Dedifferentiated amniotic fluid mesenchymal stem cell (primary cell): ENCODE data around the gene SLC8B1.

Source experiments
- DNase-seq: peaks from one replicate; pipeline ENCODE4 v3.0.0-alpha.2; 2016; ENCODE audit errors: extremely low spot score

Gene SLC8B1

DNA sequence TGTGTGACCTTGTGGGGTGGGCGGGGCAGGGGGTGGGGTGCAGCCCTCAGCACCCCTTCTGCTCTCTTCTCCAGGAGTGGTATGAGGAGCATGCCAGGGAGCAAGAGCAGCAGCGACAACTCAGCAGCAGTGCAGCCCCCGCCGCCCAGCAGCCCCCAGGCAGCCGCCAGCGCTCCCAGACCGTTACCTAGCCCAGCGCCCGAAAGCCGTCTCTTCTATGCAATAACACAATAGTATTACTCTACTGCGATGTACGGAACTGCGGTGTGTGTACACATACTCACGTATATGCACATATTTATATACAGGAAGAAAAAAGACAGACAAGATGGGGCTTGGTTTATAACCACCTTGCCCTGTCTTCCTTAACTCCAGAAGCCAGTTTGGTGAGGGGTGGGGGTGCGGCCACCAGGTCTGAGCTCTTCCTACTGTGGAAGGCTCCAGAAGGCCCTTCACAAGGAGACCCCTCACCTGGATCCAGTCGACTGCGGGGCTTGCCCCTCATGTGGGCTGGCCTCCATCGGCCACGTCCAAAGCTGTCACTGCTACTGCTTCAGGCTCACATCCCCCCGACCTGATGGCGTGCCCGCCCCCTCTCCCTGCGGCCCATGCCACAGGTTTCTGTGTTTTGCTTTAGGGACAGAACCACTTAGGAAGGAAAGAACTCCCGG lies 38.9 kb downstream of the SLC8B1 start:
- DNase-seq: no peak

DNA sequence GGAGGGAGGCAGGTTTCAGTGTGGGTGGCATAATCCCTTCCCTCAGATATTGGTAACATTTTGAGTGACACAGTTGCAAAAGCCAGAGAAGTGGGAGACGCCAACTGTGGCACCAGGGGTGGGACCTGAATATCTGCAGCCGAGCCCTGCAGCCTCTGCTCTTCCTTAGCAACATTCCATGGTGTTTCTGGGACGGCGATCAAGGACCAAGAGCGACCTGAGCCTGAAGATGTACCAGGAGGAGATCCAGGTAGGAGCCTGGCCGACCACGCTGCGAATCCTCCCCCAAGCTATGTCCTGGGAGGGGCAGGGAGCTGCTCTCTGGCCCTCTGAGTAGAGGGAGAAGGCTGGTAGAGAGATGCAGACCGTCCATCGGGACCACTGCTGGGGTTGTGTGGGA lies 41.8 kb downstream of the SLC8B1 start:
- no peak for DNase-seq

DNA sequence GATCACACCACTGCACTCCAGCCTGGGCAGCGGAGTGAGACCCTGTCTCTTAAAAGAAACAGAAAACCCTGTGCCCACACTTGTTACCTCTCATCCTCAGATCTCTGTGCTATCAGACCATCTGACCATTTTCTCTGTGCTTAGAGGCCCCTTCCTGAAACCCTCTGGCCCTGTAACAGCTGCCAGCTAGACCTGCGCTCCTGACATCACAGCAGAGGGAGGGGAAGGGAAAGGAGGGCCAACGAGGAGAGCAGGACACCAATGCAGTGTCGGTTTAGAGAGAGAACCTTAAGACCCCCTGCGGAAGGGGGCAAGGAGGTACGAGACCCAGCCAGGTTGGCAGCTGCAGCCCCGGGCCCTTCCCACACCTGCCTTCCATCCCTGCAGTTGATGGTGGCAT lies 42.4 kb downstream of the SLC8B1 start:
- DNase-seq: no peak

DNA sequence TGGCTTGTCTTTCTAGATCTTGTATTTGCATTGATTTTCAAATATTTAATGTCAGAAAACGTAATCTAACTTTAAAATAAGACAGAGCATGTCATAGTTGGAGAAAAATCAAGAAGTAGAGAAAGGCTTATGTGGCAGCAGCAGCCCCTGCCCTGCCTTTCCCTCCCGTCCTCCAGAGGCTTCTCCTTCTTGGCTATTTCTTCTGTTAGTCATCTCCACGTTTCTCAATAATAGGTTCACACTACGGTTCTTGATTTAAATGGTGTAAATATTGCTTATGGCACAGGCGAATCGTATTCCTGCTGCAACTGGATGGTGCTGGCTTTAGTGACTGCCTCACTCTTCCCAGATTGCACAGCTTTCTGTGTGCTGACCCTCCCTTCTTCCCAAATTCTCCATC lies 42.8 kb downstream of the SLC8B1 start:
- DNase-seq: no peak

DNA sequence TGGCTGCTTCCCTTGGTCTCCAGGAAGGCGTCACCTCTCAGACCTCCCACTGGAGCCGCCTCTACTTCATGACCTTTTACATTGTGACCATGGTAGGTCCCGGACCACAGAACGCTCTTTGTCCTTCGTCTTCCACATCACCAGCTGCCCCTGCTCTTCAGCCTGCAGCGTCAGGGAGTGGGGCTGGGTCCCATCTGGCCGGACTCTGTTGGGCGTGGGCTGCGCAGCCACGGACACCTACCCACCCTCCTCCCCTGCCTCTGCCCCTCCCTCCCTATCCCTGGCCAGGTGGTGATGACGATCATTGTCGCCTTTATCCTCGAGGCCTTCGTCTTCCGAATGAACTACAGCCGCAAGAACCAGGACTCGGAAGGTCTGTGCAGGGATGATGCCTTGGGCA lies 43.3 kb downstream of the SLC8B1 start:
- DNase-seq: no peak

DNA sequence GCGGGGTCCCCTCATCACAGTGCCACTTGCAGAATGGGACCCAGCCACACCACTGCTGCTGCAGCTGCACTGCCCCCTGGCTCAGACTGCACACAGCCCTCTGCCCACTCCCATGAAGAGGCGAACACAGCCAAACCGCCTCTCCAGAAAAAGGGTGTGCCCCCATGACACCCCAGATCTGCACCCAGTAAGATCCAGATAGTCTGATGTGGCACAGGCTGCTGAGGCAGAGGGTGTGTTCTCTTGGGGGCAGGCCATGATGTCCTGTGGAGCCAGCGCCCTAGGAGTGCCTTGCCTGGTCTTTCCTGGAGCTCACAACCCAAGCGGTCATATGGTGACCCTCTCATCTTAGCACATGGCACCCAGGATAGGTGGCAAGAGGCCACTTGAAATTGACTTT lies 44.4 kb downstream of the SLC8B1 start:
- no peak for DNase-seq

DNA sequence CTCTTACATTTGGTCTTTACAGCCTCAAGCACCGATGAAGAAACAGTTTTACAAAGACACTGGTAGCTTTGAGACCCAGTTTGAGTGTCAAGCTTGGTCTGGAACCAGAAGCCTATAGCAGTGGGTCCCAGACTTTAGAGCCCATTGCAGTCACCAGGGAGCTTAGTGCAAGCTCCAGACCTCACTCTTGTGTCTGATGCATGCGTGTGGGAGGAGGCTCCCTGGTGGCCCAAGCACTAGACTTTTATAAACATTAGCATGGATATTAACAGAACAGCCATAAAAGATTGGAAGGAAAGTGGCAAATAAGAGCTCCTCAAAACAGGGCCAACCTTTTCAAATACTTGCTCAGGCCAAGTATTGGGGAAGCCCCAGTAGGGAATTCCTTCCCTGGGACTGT lies 45.5 kb downstream of the SLC8B1 start:
- no peak for DNase-seq

DNA sequence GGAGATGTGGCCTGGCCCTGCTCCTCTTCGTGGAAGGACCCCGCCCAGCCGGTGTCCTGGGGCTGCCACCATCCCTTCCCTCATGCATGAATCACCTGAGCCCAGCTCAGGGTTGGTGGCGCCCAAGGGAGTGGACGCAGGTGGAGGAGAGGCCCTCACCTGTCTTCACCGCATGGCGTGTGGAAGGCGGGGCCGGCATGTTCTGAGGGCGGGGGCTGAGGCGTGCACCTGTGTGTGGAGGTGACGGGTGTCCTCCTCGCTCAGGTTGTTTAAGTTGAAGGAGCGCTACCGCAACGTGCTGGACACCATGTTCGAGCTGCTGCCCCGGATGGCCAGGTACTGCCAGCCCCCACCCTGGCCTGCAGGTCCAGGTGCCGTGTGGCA lies 47.0 kb downstream of the SLC8B1 start:
- DNase-seq: no peak

DNA sequence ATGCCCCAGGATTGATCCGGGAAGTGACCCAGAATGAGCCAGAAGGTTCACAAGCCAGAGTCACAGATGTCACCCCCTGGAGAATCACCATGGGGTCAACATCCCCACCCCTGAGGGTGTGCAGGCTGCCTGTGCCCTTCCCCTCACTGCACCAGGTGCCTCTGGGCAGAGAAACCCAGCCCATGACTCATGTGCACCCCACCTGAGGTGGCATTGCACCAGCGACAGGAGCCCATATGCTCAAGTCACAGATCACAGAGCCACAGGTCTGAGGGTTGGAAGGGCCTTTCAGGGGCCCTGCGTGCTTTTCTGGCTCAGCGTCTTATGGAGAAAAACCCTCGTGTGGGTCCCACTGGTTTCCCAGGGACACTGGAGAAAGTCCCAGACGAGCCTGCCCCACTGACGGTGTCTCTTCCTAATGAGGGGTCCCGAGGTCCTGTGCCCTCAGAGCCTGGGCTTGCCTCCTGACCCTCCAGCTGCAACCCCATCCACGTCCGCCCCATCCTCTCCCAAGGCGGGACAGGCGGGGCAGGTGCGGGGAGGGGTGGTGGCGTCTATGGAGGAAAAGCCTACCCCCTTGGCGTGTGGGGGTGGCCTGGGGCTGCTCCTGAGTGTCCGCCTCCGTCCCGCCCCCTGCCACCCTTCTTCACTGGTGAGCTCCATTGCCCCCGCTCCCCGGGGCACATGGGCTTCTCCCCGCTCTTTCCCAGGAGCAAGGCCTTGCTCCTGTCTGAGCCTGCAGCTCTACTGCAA lies 47.6 kb downstream of the SLC8B1 start:
- no peak for DNase-seq

DNA sequence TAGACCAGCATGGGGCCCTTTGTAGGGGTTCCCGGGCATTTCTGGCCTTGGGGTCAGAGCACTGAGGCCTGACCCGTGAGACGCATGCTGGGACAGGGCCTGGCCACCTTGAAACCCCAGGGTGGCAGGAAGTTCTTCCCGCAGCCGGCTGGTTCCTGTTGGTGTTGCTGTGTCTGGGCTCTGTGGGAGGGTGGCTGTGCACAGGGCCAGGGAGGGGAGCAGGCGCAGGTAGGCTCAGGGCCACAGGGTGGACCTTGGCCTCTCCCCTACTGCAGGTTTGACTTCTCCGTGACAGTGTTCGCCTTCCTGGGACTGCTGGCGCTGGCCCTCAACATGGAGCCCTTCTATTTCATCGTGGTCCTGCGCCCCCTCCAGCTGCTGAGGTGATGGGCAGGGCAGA lies 48.2 kb downstream of the SLC8B1 start:
- no peak for DNase-seq

DNA sequence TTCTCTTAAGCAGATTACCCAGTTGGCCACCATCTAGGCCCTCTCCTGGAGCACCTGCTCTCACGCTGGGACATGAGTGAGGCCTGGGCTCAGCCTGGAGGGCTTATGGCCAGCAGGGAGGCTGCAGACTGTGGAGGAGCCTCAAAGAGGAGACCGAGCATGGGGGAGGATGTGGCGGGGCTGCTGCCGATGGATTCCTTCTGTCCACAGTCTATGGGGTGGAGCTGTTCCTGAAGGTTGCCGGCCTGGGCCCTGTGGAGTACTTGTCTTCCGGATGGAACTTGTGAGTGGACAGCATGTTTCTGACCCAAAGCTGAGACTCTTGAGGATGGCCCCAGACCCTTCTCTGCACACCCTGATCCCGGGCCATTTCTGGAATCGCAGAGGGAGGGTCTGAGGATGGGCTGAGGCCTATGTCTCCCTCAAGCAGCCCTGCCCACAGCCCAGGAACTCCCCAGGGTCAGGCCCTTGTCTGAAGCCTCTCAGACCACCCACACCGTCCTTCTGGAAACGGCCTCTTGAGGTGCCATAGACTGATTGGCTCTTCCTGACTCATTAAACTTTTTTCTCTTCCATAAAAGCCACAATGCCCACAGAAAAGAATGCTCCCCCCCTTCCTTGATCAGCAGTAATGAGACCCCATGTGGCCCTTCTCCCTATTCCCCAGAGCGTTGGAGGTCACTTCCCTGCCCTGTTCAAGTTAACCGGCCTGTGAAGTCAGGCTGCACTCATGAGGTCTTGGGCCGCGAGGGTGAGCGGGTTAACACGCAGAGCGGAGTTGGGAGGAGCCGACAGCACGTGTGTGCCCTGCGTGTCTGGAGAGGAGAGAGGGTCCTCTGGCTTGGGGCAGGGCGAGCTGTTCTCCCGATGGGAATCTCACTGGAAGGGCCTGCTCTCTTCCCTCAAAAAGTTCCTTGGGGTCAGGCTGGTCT lies 49.0 kb downstream of the SLC8B1 start:
- DNase-seq: no peak

DNA sequence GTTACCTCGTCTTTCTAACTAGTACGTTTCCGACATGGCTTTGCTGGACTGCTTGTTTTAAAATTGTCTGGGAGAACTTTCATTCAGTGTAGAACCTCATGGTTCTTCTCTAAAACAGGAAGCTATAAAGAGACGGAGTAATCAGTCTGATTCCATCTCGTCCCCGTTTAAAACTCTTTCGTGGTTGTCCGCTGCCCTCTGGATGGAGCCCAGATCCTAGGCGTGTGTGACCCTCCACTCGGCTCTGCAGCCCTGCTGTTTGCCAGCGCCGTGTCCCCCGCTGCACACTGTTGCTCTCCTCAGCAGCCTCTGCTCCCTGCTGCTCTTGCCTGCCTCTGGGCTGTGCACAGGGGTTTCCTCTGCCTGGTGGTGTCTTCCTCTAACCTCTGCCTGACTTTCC lies 50.2 kb downstream of the SLC8B1 start:
- no peak for DNase-seq

DNA sequence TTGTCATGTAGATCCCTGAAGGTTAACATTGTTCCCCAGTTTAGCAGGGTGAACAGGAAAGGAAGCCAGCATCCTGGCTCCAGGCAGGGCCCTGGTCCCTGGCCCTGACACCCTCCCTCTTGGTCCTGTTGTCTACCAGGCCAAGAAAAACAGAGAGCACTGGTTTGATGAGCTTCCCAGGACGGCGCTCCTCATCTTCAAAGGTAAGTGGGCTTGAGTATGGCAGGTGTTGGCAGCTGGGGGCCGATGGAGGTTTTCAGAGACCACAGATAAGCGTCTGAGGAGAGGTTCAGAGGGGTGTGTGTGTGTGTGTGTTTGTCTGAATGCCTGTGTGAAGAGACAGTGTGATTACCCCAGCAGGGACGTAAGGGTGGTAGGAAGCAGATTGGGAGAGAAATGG lies 56.3 kb downstream of the SLC8B1 start:
- DNase-seq: no peak

DNA sequence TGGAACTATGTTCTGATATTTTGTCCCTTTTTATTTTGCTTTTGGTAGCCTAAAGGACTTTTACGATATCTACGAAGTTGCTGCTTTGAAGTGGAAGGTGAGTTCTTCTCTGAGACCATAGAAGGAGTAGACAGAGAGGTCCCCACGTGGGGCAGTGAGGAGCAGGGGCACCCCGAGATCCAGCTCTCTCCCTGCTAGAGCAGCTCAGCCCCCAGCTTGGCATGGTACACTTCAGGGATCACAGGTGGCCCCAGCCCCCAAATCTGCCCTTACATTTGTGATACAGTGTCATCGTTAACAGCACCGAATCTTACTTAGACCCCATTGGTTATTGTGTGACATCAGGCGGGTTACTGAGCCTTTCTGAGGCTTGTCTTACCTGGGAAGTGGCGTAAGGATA lies 56.8 kb downstream of the SLC8B1 start:
- no peak for DNase-seq

DNA sequence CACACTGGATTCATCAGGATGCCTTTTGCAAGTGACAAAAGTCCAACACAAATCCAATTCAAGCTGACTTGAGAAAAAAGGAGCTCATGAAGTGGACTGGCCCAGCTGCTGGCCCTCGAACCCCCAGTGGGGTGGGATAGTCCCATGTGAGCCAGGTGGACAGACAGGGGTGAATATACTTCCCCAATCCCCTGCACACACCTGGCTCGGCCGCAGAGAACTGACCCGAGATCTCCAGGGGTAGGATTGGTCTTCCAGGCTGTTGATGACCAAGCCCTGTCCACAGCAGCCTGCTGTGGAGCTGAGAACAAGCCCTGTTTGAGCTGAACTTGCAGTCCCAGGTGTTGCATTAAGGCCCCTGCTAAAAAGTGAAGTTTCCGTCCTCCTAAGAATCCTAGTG lies 57.4 kb downstream of the SLC8B1 start:
- no peak for DNase-seq

DNA sequence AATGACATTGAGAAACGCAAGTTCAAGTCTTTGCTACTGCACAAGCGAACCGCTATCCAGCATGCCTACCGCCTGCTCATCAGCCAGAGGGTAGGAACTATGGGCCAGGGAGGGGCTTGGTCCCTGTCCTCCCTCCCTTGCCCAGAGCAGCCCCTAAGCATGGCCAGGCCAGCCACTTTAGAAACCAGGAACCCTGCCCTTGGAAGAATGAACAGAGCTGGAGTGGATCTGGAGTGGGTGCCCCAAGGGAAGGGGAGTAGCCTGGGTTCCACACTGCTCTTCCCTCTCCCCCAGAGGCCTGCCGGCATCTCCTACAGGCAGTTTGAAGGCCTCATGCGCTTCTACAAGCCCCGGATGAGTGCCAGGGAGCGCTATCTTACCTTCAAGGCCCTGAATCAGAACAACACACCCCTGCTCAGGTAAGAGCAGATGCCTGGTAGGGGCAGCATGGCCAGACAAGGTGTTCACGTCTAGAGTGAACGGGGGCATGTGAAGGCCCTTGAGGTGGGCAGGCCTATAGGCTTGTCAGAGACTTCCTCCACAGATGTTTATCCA lies 57.9 kb downstream of the SLC8B1 start:
- no peak for DNase-seq

DNA sequence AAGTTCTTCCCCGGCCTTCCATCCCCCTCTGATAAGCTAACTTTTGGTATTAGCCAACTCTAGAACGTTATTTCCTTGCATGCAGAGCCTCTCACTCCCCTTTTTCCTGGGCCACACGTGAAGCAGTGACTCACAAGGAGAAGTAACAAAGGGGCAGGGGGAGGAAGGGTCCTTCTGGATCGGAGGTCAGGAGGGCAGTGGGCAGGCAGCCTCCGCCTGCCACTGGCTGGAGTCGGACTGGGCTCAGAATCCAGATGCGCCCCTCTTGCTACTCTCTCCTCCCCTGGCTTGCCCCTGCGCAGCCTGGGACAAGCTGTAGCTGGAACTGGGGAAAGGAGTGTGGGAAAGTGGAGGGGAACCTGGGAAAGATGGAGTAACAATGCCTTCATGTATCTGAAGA lies 58.6 kb downstream of the SLC8B1 start:
- DNase-seq: no peak

DNA sequence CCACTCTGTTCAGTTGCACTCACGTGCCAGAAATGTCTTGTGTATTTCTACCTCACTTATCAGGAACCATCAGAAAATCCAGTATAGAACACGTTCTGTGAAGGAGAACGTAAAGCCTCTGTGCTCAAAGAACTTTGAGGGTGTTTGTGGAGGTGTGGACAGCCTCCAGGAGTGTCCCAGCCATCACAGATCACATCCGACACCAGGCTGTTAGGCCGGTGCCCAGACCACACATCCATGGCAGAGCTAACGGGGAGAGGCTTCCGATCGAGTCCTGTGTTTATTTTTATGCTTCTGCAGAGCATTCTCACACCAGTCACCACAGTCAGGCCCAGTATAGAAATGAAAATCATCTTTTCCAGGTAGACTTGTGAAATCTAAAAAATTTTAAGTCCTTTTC lies 60.1 kb downstream of the SLC8B1 start:
- DNase-seq: no peak

DNA sequence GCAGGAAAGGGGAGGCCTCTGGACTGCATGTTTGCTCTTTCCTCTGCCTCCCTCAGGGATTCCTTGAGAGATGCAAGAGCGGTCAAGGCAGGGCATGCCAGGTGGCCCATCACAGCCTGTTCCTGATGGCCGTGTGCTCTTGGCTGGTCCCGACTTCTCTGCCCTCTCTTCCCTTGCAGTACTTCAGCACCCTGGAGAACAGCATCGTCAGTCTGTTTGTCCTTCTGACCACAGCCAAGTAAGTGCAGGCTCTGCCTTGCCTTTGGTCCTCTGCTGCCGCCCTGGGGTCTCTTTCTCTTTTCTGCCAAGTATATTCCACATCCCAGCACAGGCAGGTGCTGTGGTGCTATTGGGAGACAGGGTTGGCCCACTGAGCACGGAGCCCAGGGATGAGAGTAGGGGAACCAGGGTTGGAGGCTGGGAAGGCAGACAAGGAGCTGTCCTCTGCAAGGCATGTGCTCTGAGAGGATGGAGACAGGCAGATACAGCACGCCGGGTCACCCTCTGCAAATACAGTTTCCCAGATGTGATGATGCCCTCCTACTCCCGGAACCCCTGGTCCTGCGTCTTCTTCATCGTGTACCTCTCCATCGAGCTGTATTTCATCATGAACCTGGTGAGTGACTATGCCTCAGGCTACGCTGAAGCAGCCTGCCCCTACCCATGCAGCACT lies 61.7 kb downstream of the SLC8B1 start:
- no peak for DNase-seq

DNA sequence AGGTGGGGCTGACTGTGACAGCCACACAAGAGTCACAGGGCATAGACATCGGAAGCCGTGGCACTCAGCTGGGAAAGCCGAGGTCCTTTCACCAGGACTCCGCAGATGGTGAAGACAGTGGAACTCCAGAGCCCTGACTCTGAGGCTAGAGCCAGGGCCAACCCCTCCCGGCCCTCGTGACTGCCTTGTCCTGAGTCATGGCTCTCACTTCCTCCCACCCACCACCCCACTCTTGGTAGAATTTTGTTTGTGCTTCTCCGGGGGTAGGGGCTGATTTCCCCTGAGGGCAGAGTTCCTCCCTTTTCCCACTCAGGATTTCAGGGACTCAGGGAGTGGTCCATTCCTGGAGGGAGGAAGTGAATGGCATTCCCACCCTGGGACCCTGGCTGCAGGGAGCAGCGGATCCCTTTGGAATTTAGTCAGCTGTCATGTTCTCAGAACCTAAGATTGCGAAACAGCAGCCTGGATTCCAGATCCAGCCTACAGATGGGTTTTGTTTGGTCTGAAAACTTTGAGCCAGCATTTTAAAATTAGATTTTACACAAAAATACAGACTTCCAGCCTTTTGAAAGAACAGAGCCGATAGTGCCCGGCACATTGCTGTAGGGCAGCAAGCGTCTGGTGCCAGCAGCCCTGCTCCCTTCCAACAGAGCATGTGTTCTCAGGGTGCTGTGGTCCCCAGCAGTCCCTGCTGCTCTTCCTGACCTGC lies 62.9 kb downstream of the SLC8B1 start:
- peak; percentile 82 for DNase-seq

DNA sequence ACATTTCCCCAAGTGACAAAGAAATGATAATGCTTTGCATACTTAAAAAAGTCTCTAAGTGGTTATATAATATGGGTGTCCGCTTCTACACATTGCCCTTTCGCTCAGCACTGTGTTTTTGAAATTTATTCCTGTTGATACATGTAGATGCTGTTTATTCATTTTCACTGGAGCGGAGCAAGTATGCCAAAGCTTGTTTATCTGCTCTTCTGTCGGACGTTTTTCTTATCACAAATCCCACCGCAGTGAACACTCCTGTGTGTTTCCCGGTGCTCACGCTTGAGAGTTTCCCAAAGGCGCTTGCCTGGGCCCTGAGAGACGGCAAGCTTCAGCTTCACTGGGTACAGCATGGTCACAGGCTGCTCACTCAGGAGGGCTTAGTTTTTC lies 63.5 kb downstream of the SLC8B1 start:
- DNase-seq: no peak
